Naive thymus-derived CD4-positive, alpha-beta T cell (primary cell): Measurements from ENCODE around the gene PDE4DIP. TPM values are rescaled to one million over a fixed set of nuclear protein-coding genes. Genes with fewer than 3 reads are reported as not detected.
"Not testable (repeated sequence)": the region's sequence is repeated elsewhere in the genome, so short reads cannot be mapped to it uniquely, and the experiment has no call there.

Experiments used
- ATAC-seq: fragments of 150-1000 bp; cut with Tn5 transposase; 2 replicates; pipeline ENCODE4 v1.10.0; 2021; ENCODE audit warnings: mild to moderate bottlenecking, moderate library complexity
- CTCF ChIA-PET: fragments of 350-600 bp; sonication (Branson Sonifier 250); formaldehyde crosslinking; loops from one replicate; lab custom pipeline; 2021; ENCODE audit warnings: antibody characterized with exemption; lab: Charles Lee
- POLR2A ChIA-PET: fragments of 350-600 bp; sonication (Branson Sonifier 250); formaldehyde crosslinking; loops from one replicate; lab custom pipeline; 2021; ENCODE audit warnings: antibody characterized with exemption, inconsistent platforms; lab: Charles Lee
- DNase-seq, 9 donors: peaks; one replicate each; pipeline versions ENCODE4 v3.0.0 to v3.0.0-alpha.2; 2020 to 2022; ENCODE audit warnings: mixed read lengths in 1 of 9
- H3K27ac ChIP-seq: one replicate; pipeline ENCODE4 v1.7.0; 2013; ENCODE audit warnings: mild to moderate bottlenecking, low read depth, low read length, moderate library complexity
- H3K27me3 ChIP-seq, 2 donors: one replicate each; pipeline ENCODE4 v1.7.0; 2013; ENCODE audit warnings: low read length in 2 of 2, mild to moderate bottlenecking in 2 of 2, moderate library complexity in 2 of 2; ENCODE audit not compliant: control insufficient read depth in 2 of 2, insufficient read depth in 2 of 2
- H3K36me3 ChIP-seq, 3 experiments: 1 replicate in 2 of 3; 2 replicates in 1 of 3; pipeline ENCODE4 v1.7.0; 2013; ENCODE audit warnings: low read length in 3 of 3, mild to moderate bottlenecking in 3 of 3, moderate library complexity in 1 of 3; ENCODE audit not compliant: insufficient read depth in 3 of 3, control insufficient read depth in 2 of 3
- H3K4me1 ChIP-seq, 2 donors: one replicate each; pipeline ENCODE4 v1.7.0; 2013; ENCODE audit warnings: low read length in 2 of 2, mild to moderate bottlenecking in 2 of 2, moderate library complexity in 1 of 2; ENCODE audit not compliant: control insufficient read depth in 2 of 2, insufficient read depth in 2 of 2
- H3K4me3 ChIP-seq: 2 replicates; pipeline ENCODE4 v1.7.0; 2013; ENCODE audit warnings: mild to moderate bottlenecking, low read length
- H3K9me3 ChIP-seq, 3 experiments: 1 replicate in 2 of 3; 2 replicates in 1 of 3; pipeline ENCODE4 v1.7.0; 2013; ENCODE audit warnings: low read length in 3 of 3; ENCODE audit not compliant: control insufficient read depth in 2 of 3
- H3K27ac Mint-ChIP-seq, 9 donors: one replicate each; pipeline ENCODE4 v1.8.0; 2020 to 2022; ENCODE audit warnings: mixed read lengths in 9 of 9, mild to moderate bottlenecking in 8 of 9, moderate library complexity in 5 of 9, inconsistent platforms in 2 of 9
- H3K27me3 Mint-ChIP-seq, 5 donors: one replicate each; pipeline ENCODE4 v1.8.0; 2021 to 2022; ENCODE audit warnings: mixed read lengths in 5 of 5, mild to moderate bottlenecking in 1 of 5
- H3K36me3 Mint-ChIP-seq, 5 donors: one replicate each; pipeline ENCODE4 v1.8.0; 2020 to 2022; ENCODE audit warnings: mixed read lengths in 5 of 5, mild to moderate bottlenecking in 3 of 5, inconsistent platforms in 1 of 5
- H3K4me1 Mint-ChIP-seq, 7 donors: one replicate each; pipeline ENCODE4 v1.8.0; 2020 to 2022; ENCODE audit warnings: mixed read lengths in 7 of 7, mild to moderate bottlenecking in 3 of 7, inconsistent platforms in 1 of 7
- H3K4me3 Mint-ChIP-seq, 10 donors: one replicate each; pipeline ENCODE4 v1.8.0; 2020 to 2022; ENCODE audit warnings: mild to moderate bottlenecking in 10 of 10, mixed read lengths in 10 of 10, moderate library complexity in 6 of 10, inconsistent platforms in 2 of 10
- H3K9me3 Mint-ChIP-seq, 11 donors: one replicate each; pipeline ENCODE4 v1.8.0; 2020 to 2022; ENCODE audit warnings: mixed read lengths in 11 of 11, mild to moderate bottlenecking in 4 of 11, inconsistent platforms in 1 of 11, moderate library complexity in 1 of 11
- intact Hi-C, 2 donors: fragments of 100-400 bp; cut with micrococcal nuclease; formaldehyde crosslinking; loops; one replicate each; pipeline ENCODE4 v1.15.1; 2023
- polyA plus RNA-seq, 2 donors: library from polyadenylated mRNA; unstranded; fragments of 300-500 nt; fragmentation: Illumina TruSeq; gene quantifications; one replicate each; pipeline ENCODE4 v1.2.3, GENCODE V29; 2021
- total RNA-seq, 6 experiments: library from RNA in 5 of 6; stranded (reverse) in 5 of 6; gene quantifications; 1 replicate in 5 of 6; 2 replicates in 1 of 6; pipeline ENCODE4 v1.2.3 and lab custom pipeline; 2021 to 2026

PDE4DIP gene
- total and polyA plus RNA-seq, 7 experiments from 2014 or later, result 14.5 to 73.9 (median 40.3) TPM

GRCh38 chr1:148916695-148917348 lies 72.6 kb downstream of the PDE4DIP start:
- H3K27me3 Mint-ChIP-seq, H3K36me3 Mint-ChIP-seq, H3K4me3 ChIP-seq, H3K9me3 Mint-ChIP-seq, H3K27ac ChIP-seq, H3K4me3 Mint-ChIP-seq, intact Hi-C loops, H3K36me3 ChIP-seq, H3K27ac Mint-ChIP-seq, DNase-seq, CTCF ChIA-PET, H3K4me1 ChIP-seq, ATAC-seq, H3K9me3 ChIP-seq, H3K27me3 ChIP-seq, POLR2A ChIA-PET, H3K4me1 Mint-ChIP-seq: not testable (repeated sequence)

GRCh38 chr1:148918836-148919447 lies 74.7 kb downstream of the PDE4DIP start:
- H3K27ac Mint-ChIP-seq, H3K4me1 ChIP-seq, H3K4me1 Mint-ChIP-seq, H3K36me3 ChIP-seq, CTCF ChIA-PET, H3K9me3 Mint-ChIP-seq, POLR2A ChIA-PET, H3K36me3 Mint-ChIP-seq, H3K27me3 Mint-ChIP-seq, H3K27ac ChIP-seq, ATAC-seq, DNase-seq, intact Hi-C loops, H3K4me3 Mint-ChIP-seq, H3K4me3 ChIP-seq, H3K9me3 ChIP-seq, H3K27me3 ChIP-seq: not testable (repeated sequence)

DNA sequence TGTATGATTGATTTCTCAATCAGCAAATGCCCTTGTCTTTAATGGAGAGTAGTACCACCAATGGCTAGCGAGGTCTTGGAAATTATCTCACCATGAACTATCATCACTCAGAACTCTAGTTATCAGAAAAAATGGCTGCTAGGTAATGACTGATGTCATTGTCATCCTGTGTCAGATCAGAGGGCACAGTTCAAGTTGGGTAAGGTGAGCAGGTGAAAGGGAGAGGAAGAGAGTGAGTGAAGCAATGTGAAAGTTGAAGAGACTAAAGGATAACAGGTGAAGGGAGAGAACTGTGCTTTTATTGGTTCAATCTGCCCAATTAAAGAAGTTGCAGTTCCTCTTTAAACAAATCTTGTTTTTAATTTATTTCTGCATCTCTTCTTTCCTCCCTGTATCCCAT lies 76.8 kb downstream of the PDE4DIP start:
- H3K36me3 Mint-ChIP-seq, CTCF ChIA-PET, H3K9me3 ChIP-seq, H3K27ac ChIP-seq, H3K27me3 Mint-ChIP-seq, DNase-seq, POLR2A ChIA-PET, H3K4me3 ChIP-seq, H3K9me3 Mint-ChIP-seq, H3K36me3 ChIP-seq, H3K4me1 Mint-ChIP-seq, ATAC-seq, H3K4me3 Mint-ChIP-seq, H3K27ac Mint-ChIP-seq, H3K4me1 ChIP-seq, H3K27me3 ChIP-seq, intact Hi-C loops: not testable (repeated sequence)

GRCh38 chr1:148923798-148924197 lies 79.6 kb downstream of the PDE4DIP start:
- intact Hi-C loops, H3K27me3 ChIP-seq, H3K27ac Mint-ChIP-seq, H3K4me3 ChIP-seq, CTCF ChIA-PET, H3K27ac ChIP-seq, H3K9me3 ChIP-seq, H3K4me3 Mint-ChIP-seq, H3K36me3 ChIP-seq, H3K27me3 Mint-ChIP-seq, H3K9me3 Mint-ChIP-seq, POLR2A ChIA-PET, H3K36me3 Mint-ChIP-seq, ATAC-seq, H3K4me1 Mint-ChIP-seq, H3K4me1 ChIP-seq, DNase-seq: not testable (repeated sequence)

GRCh38 chr1:148927645-148928044 lies 83.4 kb downstream of the PDE4DIP start:
- intact Hi-C loops, H3K27me3 Mint-ChIP-seq, H3K9me3 Mint-ChIP-seq, H3K27ac Mint-ChIP-seq, H3K36me3 Mint-ChIP-seq, POLR2A ChIA-PET, H3K4me1 Mint-ChIP-seq, H3K9me3 ChIP-seq, CTCF ChIA-PET, H3K27ac ChIP-seq, H3K4me3 ChIP-seq, H3K4me3 Mint-ChIP-seq, ATAC-seq, DNase-seq, H3K4me1 ChIP-seq, H3K27me3 ChIP-seq, H3K36me3 ChIP-seq: not testable (repeated sequence)

DNA sequence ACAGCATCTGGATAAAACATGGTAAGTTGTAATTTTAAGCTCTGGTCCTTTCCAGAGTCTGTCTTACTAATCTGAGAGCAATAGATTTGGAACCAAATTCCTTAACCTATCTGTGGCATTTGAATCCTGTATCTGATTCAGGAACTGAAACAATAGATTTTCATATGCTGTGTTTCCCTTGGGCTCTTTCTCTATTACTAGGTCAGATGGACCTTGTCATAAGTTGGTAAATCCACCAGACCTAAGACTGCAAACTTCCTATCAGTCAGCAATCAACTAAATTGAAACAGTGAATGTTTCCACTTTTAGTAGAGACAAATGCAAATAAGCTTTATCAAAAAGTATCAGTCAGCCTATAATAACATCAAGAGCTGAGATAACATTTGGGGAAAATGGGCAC lies 85.0 kb downstream of the PDE4DIP start:
- H3K4me1 ChIP-seq, CTCF ChIA-PET, H3K4me3 Mint-ChIP-seq, H3K4me3 ChIP-seq, H3K9me3 Mint-ChIP-seq, H3K27me3 ChIP-seq, H3K27ac Mint-ChIP-seq, intact Hi-C loops, ATAC-seq, POLR2A ChIA-PET, H3K27me3 Mint-ChIP-seq, H3K9me3 ChIP-seq, H3K36me3 ChIP-seq, H3K27ac ChIP-seq, H3K36me3 Mint-ChIP-seq, DNase-seq, H3K4me1 Mint-ChIP-seq: not testable (repeated sequence)

GRCh38 chr1:148935381-148936002 lies 91.3 kb downstream of the PDE4DIP start:
- DNase-seq, H3K36me3 ChIP-seq, H3K4me3 ChIP-seq, H3K9me3 Mint-ChIP-seq, H3K4me1 ChIP-seq, H3K27me3 ChIP-seq, CTCF ChIA-PET, H3K4me1 Mint-ChIP-seq, H3K4me3 Mint-ChIP-seq, H3K27ac ChIP-seq, ATAC-seq, intact Hi-C loops, H3K9me3 ChIP-seq, H3K27me3 Mint-ChIP-seq, POLR2A ChIA-PET, H3K36me3 Mint-ChIP-seq, H3K27ac Mint-ChIP-seq: not testable (repeated sequence)
